K562 (cell line): ENCODE data around the gene MXD3. TPM values are rescaled to one million over a fixed set of nuclear protein-coding genes. Genes with fewer than 3 reads are reported as not detected.

Source experiments
- ATAC-seq: fragments of 200-7000 bp; cut with Tn5 transposase; 3 replicates; pipeline ENCODE4 v1.9.1; 2020; ENCODE audit warnings: moderate library complexity
- BruUV-seq: library from RNA; stranded (reverse); fragments of 400-500 nt; replicated peaks from 2 replicates; lab custom pipeline; 2021; lab: Mats Ljungman, UMichigan
- CTCF ChIA-PET: fragments of 300-600 bp; formaldehyde crosslinking; extraction: SDS; loops from one replicate; lab custom pipeline; 2021; ENCODE audit warnings: low intra/inter-chr PET ratio; lab: Yijun Ruan, JAX
- POLR2A ChIA-PET: fragments of 300-600, 350-650 bp; sonication (Branson Sonifier 250); formaldehyde crosslinking; extraction: SDS; loops from one replicate; lab custom pipeline; 2021; ENCODE audit warnings: antibody characterized with exemption, inconsistent platforms; lab: Yijun Ruan, JAX
- DNase-seq, 4 experiments: peaks; one replicate each; pipeline versions ENCODE4 v3.0.0 to v3.0.0-alpha.2; 2011 to 2018; ENCODE audit warnings: low spot score in 3 of 4, mixed read lengths in 3 of 4; ENCODE audit errors: extremely low read depth in 1 of 4
- FAIRE-seq: peaks from 2 replicates; lab custom pipeline; 2011; peaks lifted over from hg19 to GRCh38; lab: Jason Lieb, UNC
- H2AFZ ChIP-seq: 2 replicates; pipeline ENCODE4 v1.6.0; 2011; ENCODE audit warnings: low read depth, low read length, control low read depth, inconsistent platforms
- H3K27ac ChIP-seq: fragments of 200-600 bp; 3 replicates; pipeline ENCODE4 v1.8.0; 2011; ENCODE audit warnings: low read depth, mild to moderate bottlenecking, control low read depth, inconsistent platforms, low read length, moderate library complexity, mixed read lengths; ENCODE audit errors: extremely low read depth
- H3K27me3 ChIP-seq, 2 experiments: fragments of 300-600 bp in 1 of 2; 2 replicates in 1 of 2; 3 replicates in 1 of 2; pipeline versions ENCODE4 v1.6.0 to v1.8.0; 2011; ENCODE audit warnings: inconsistent platforms in 2 of 2, low read length in 2 of 2, mild to moderate bottlenecking in 1 of 2, mixed read lengths in 1 of 2, moderate library complexity in 1 of 2; ENCODE audit not compliant: control insufficient read depth in 2 of 2, insufficient read depth in 2 of 2
- H3K36me3 ChIP-seq: fragments of 300-600 bp; 3 replicates; pipeline ENCODE4 v1.8.0; 2011; ENCODE audit warnings: mild to moderate bottlenecking, low read length, inconsistent platforms; ENCODE audit not compliant: control insufficient read depth, insufficient read depth
- H3K4me1 ChIP-seq, 2 experiments: fragments of 200-600 bp in 1 of 2; replicated peaks in 1 of 2; 2 replicates in 1 of 2; 3 replicates in 1 of 2; pipeline versions ENCODE4 v1.5.1 to v1.8.0; 2011; ENCODE audit warnings: inconsistent platforms in 2 of 2, low read length in 2 of 2, mild to moderate bottlenecking in 1 of 2, mixed read lengths in 1 of 2, moderate library complexity in 1 of 2; ENCODE audit not compliant: control insufficient read depth in 2 of 2, insufficient read depth in 2 of 2
- H3K4me2 ChIP-seq: 2 replicates; pipeline ENCODE4 v1.6.1; 2011; ENCODE audit warnings: low read length, control low read depth, inconsistent platforms, mixed read lengths; ENCODE audit not compliant: insufficient read depth
- H3K4me3 ChIP-seq: fragments of 200-600 bp; sonication (generic), shearing (Covaris generic); 2 replicates; pipeline ENCODE4 v1.5.1; 2016; ENCODE audit warnings: control low read depth, inconsistent platforms
- H3K79me2 ChIP-seq: fragments of 200-600 bp; 3 replicates; pipeline ENCODE4 v1.8.0; 2011; ENCODE audit warnings: low read length, inconsistent platforms; ENCODE audit not compliant: control insufficient read depth, insufficient read depth
- H3K9ac ChIP-seq, 2 experiments: 2 replicates each; pipeline versions ENCODE4 v1.6.0 to v1.6.1; 2011; ENCODE audit warnings: low read depth in 2 of 2, low read length in 2 of 2, control low read depth in 1 of 2, inconsistent platforms in 1 of 2, mild to moderate bottlenecking in 1 of 2, mixed read lengths in 1 of 2; ENCODE audit not compliant: insufficient read depth in 1 of 2
- H3K9me1 ChIP-seq: one replicate; pipeline ENCODE4 v1.6.0; 2011; ENCODE audit warnings: inconsistent platforms, mild to moderate bottlenecking, low read length, moderate library complexity; ENCODE audit not compliant: control insufficient read depth, insufficient read depth
- H3K9me3 ChIP-seq: replicated peaks from 2 replicates; pipeline ENCODE4 v1.5.1; 2011; ENCODE audit warnings: low read depth, low read length, inconsistent platforms; ENCODE audit not compliant: control insufficient read depth, insufficient read depth
- H4K20me1 ChIP-seq: replicated peaks from 2 replicates; pipeline ENCODE4 v1.6.1; 2011; ENCODE audit warnings: low read length, inconsistent platforms, mixed read lengths; ENCODE audit not compliant: control insufficient read depth, insufficient read depth
- CHD1 ChIP-seq: fragments of 200-600 bp; sonication (generic); IDR thresholded peaks from one replicate; pipeline ENCODE4 v1.6.1; 2012; ENCODE audit warnings: mild to moderate bottlenecking, moderate library complexity, low read length, inconsistent platforms
- FOXA3 ChIP-seq, 2 experiments: fragments of 450-650 bp in 1 of 2; sonication (generic) in 1 of 2; formaldehyde crosslinking; IDR thresholded peaks in 1 of 2; conservative IDR thresholded peaks in 1 of 2; 2 replicates each; pipeline versions ENCODE4 v1.4.0 to v1.8.0; 2020 to 2022; ENCODE audit warnings: mild to moderate bottlenecking in 2 of 2, missing genetic modification reagents in 1 of 2
- FOXJ2 ChIP-seq: fragments of 200-800 bp; sonication (Bioruptor generic); IDR thresholded peaks from 2 replicates; pipeline ENCODE4 v1.6.1; 2016; ENCODE audit warnings: missing genetic modification characterization, missing compliant biosample characterization
- KAT2B ChIP-seq: IDR thresholded peaks from one replicate; pipeline ENCODE4 v1.6.1; 2012; ENCODE audit warnings: low read depth, mild to moderate bottlenecking, control low read depth, inconsistent platforms, low read length, moderate library complexity
- MAX ChIP-seq: sonication (generic); formaldehyde crosslinking; IDR thresholded peaks from 2 replicates; pipeline ENCODE4 v1.9.0; 2022; ENCODE audit warnings: mild to moderate bottlenecking, missing genetic modification reagents
- NR2C2 ChIP-seq, 2 experiments: fragments of 200-800 bp in 1 of 2; sonication (Bioruptor generic) in 1 of 2; sonication (generic) in 1 of 2; formaldehyde crosslinking in 1 of 2; IDR thresholded peaks; 2 replicates each; pipeline versions ENCODE4 v1.6.1 to v1.8.0; 2016 to 2022; ENCODE audit warnings: mild to moderate bottlenecking in 1 of 2, missing compliant biosample characterization in 1 of 2, missing genetic modification characterization in 1 of 2, missing genetic modification reagents in 1 of 2
- PHTF2 ChIP-seq: fragments of 250-450 bp; sonication (Bioruptor Pico); IDR thresholded peaks from 2 replicates; pipeline ENCODE4 v1.5.0; 2021; ENCODE audit warnings: mild to moderate bottlenecking
- SAFB ChIP-seq: fragments of 200-400 bp; formaldehyde crosslinking; IDR thresholded peaks from 2 replicates; pipeline ENCODE4 v1.6.1; 2017; ENCODE audit warnings: low read depth, low read length, borderline replicate concordance
- USF1 ChIP-seq: sonication (generic); formaldehyde crosslinking; IDR thresholded peaks from 2 replicates; pipeline ENCODE4 v1.9.0; 2022; ENCODE audit warnings: mild to moderate bottlenecking, missing genetic modification reagents
- ZNF668 ChIP-seq: fragments of 250-450 bp; sonication (Bioruptor Pico); IDR thresholded peaks from 2 replicates; pipeline ENCODE4 v1.8.0; 2022; ENCODE audit warnings: mild to moderate bottlenecking, inconsistent platforms
- ZNF79 ChIP-seq: fragments of 250-450 bp; sonication (Bioruptor Pico); IDR thresholded peaks from 2 replicates; pipeline ENCODE4 v1.4.0; 2020; ENCODE audit warnings: low read depth, mild to moderate bottlenecking, moderate library complexity
- WGBS: fragments of 100-300 bp; shearing (Covaris generic); methylation state at CpG from one replicate; pipeline ENCODE4 v1.1.6; 2016; ENCODE audit warnings: low coverage, mixed read lengths; ENCODE audit not compliant: insufficient coverage; ENCODE audit errors: missing lambda C conversion rate; 5-methylcytosine and 5-hydroxymethylcytosine counted together
- in situ Hi-C: fragments of 300-500 bp; cut with MboI; formaldehyde crosslinking; loops from 4 replicates; pipeline ENCODE4 v1.15.0; 2018; ENCODE audit warnings: inconsistent platforms, mixed read lengths
- intact Hi-C: fragments of 100-400 bp; cut with micrococcal nuclease; formaldehyde crosslinking; loops from 2 replicates; pipeline ENCODE4 v1.14.2; 2022
- polyA plus RNA-seq, 8 experiments: library from polyadenylated mRNA; depleted of rRNA in 4 of 8; stranded (reverse) in 5 of 8; unstranded in 3 of 8; fragments of >200 nt; fragmentation: Nextera tagmentation in 2 of 8; fragmentation: Illumina TruSeq in 1 of 8; extraction: Ambion mirVana in 2 of 8; extraction: Trizol in 1 of 8; gene quantifications; 2 replicates each; pipeline versions ENCODE4 v1.2.1 to v1.2.3, GENCODE V29; 2011 to 2014; ENCODE audit warnings: inconsistent platforms in 1 of 8, missing spikeins in 1 of 8
- total RNA-seq, 7 experiments: library from RNA; depleted of rRNA in 6 of 7; stranded (reverse); fragments of >200 nt in 6 of 7; fragmentation: Illumina TruSeq in 2 of 7; extraction: Trizol in 2 of 7; gene quantifications; 2 replicates each; pipeline versions ENCODE4 v1.2.1 to v1.2.3, GENCODE V29; 2011 to 2021; ENCODE audit warnings: low replicate concordance in 1 of 7
- TF ChIP-seq, protein P1 (sequence below): sonication (generic); formaldehyde crosslinking; IDR thresholded peaks from 2 replicates; pipeline ENCODE4 v1.8.0; 2022; ENCODE audit warnings: mild to moderate bottlenecking, missing genetic modification reagents
- TF ChIP-seq, protein P2 (sequence below): sonication (generic); formaldehyde crosslinking; IDR thresholded peaks from 2 replicates; pipeline ENCODE4 v1.8.0; 2022; ENCODE audit warnings: mild to moderate bottlenecking, missing genetic modification reagents

Gene MXD3
- total and polyA plus RNA-seq, 9 of the 15 experiments (the other 6 are each of a cell fraction or from before 2014, with no cell fraction given): 0.28 to 24.8 (median 4.5) TPM

DNA sequence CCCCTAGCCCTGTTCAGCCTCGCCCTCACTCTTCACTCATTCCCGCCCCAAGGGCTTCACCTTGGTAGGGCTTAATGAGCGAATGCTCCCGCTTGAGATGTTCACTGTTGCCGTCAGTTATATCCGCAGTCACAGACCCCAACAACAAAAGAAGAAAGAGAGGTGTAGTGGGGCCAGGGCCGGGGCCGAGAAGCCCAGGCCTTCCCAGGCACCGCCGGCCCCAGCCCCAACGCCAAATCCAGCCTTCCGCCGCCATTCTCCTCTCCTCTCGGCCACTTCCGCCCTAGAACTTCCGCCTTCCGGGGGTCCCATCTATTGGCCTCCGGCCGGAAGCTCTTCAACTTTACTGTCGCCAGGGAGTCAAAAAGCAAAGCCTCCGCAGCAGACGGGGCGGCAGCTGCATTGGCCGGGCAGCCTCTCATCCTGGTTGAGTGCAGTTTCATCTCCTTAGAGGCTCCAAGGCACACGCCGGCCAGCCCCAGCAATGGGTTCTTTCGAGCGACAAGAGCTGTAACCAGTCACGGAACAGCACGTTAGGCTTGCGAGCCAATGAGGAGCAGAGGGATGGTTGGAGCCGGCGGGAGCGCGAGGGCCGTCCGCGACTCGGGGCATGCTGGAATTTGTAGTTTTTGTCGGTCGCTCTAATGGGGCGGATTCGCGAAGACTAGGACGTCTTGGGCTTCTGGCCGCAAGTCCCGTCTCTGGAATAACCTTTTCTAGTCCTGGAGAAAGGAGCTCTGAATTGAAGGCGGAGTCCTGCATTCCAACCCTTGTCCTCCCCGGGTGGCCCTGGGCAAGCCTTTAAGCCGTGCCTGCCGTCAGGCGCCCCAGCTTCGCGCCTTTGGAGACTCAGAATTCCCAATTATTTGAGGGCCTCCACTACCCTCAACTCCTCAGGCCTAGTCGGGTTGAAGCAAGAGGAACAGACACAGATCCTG is 40.0 kb upstream of the MXD3 start, which contains the start of gene LMAN2 (continued):
- TF ChIP-seq, protein P1, sequence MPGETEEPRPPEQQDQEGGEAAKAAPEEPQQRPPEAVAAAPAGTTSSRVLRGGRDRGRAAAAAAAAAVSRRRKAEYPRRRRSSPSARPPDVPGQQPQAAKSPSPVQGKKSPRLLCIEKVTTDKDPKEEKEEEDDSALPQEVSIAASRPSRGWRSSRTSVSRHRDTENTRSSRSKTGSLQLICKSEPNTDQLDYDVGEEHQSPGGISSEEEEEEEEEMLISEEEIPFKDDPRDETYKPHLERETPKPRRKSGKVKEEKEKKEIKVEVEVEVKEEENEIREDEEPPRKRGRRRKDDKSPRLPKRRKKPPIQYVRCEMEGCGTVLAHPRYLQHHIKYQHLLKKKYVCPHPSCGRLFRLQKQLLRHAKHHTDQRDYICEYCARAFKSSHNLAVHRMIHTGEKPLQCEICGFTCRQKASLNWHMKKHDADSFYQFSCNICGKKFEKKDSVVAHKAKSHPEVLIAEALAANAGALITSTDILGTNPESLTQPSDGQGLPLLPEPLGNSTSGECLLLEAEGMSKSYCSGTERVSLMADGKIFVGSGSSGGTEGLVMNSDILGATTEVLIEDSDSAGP (CRISPR knock-in tag): no peak
- no peak for TF ChIP-seq ZNF668
- TF ChIP-seq KAT2B: no peak
- TF ChIP-seq, all 486 proteins: peak for 176

DNA sequence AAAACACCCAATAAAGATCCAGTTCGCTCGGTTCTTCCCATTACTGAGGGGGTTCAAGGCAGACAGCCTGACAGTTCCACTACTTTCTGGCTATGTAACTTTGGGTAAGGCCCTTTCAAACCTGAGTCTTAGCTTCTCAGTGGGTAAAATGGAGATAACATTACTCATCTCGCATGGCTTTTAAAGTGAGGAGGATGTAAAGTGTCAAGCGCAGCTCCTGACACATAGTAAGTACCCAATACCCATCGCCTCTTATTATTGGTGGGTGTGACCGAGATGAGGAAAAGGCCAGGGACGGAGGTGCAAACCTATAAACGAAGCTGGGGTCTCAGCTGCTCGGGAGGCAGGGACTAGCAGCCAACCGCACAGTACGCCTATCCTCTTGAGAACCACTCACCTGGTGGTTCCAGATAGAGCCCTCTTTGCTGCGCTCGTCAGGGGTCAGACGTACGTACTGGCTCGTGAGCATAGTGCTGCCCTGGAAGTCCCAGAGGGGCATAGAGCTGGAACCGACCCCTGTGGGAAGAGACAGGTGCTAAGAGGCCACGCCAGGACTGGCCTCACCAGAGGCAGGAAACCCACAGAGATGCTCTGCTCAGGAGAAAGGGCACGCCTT is 39.2 kb upstream of the MXD3 start:
- peaks cover 36% of the 10 kb centered on the region for H3K36me3 ChIP-seq
- H3K4me3 ChIP-seq: peak overlapping the region; percentile 81
- H3K27ac ChIP-seq: peak overlapping the region; percentile 95
- peak overlapping the region; percentile 95 to 97 for H3K9ac ChIP-seq
- peak overlapping the region; percentile 96 for H3K4me2 ChIP-seq
- peaks cover 56% of the 10 kb centered on the region for H3K79me2 ChIP-seq
- no peaks in the 10 kb centered on the region for H4K20me1 ChIP-seq
- ChIA-PET CTCF (interaction anchor here (0.5 to 0.6 kb wide), 2 partner anchors 106 to 191 kb away, joined by 3 read pairs; no protein-coding TSS in a partner anchor), POLR2A (interaction anchor here (0.7 to 3.4 kb wide), 16 partner anchors 10 to 216 kb away, joined by 3 to 18 read pairs (median 4); partner anchors contain the start of genes PRELID1 and RAB24)
- peaks cover 17 to 24% of the 10 kb centered on the region in 2 experiments; a peak in 4 of 5 replicates for H3K4me1 ChIP-seq
- DNase-seq: peak in 1 of 4 experiments; percentile 25
- no peaks in the 10 kb centered on the region for H3K27me3 ChIP-seq
- TF ChIP-seq NR2C2 (CRISPR knock-in tag; IDR thresholded peaks at IDR 0.05) (0 out of 2 replicates have a peak, but pooled peaks have one; percentile 19), NR2C2 (tag; IDR thresholded peaks at IDR 0.05) (no peak), FOXA3 (CRISPR knock-in tag; conservative IDR thresholded peaks at IDR 0.05 in 1 of 2, IDR thresholded peaks at IDR 0.05 in 1 of 2) (0 out of 4 replicates have a peak, but pooled peaks of 1 of the 2 experiments have one; percentile 35), CHD1 (peak; percentile 67), MAX (peak; percentile 46; the same call in 1 of the 2 replicates), PHTF2 (CRISPR knock-in tag) (no peak), SAFB (no peak), USF1 (peak; percentile 31; the same call in 1 of the 2 replicates), ZNF79 (no peak), FOXJ2 (tag) (0 out of 2 replicates have a peak, but pooled peaks have one; percentile 6)
- TF ChIP-seq, protein P2, sequence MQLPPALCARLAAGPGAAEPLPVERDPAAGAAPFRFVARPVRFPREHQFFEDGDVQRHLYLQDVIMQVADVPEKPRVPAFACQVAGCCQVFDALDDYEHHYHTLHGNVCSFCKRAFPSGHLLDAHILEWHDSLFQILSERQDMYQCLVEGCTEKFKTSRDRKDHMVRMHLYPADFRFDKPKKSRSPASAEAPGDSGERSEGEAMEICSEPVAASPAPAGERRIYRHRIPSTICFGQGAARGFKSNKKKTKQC (CRISPR knock-in tag): 0 out of 2 replicates have a peak, but pooled peaks have one; percentile 50
- in situ Hi-C loops: no loop called here
- 0 out of 2 replicates have a peak, but pooled peaks cover 3% of the 10 kb centered on the region for H3K9me3 ChIP-seq
- FAIRE-seq: no peak
- peak overlapping the region; percentile 96 for H2AFZ ChIP-seq
- ATAC-seq: peak; percentile 22
- TSS peak; percentile 54 for BruUV-seq
- under 1% methylated on average over 18 of the region's 19 CpGs for WGBS
- H3K9me1 ChIP-seq: no peaks in the 10 kb centered on the region
- intact Hi-C loops: no loop called here
